ENCODE results near the gene IFNG-AS1. TPM values are rescaled to one million over a fixed set of nuclear protein-coding genes. Genes with fewer than 3 reads are reported as not detected.

IFNG-AS1 gene
- polyA plus RNA-seq, 10 donors, result 0.08 to 0.76 (median 0.59) TPM; not detected in 1

DNA sequence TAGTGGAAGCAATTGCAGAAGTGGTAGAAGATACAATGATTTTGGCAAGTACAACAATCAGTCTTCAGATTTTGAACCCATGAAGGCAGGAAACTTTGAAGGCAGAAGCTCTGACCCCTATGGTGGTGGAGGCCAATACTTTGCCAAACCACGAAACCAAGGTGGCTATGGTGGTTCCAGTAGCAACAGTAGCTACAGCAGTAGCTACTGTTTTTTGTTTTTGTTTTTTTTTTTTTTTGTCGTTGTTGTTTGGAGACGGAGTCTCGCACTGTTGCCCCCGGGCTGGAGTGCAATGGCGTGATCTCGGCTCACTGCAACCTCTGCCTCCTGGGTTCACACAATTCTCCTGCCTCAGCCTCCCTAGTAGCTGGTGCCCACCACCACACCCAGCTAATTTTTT lies 47.4 kb downstream of the IFNG-AS1 start:
- DNase-seq, result no peak

- DNase-seq, result peak; percentile 7 to 43 (median 16)
Measured at GRCh38 chr12:68037616-68038255, 48.5 kb downstream of the IFNG-AS1 start.

DNA sequence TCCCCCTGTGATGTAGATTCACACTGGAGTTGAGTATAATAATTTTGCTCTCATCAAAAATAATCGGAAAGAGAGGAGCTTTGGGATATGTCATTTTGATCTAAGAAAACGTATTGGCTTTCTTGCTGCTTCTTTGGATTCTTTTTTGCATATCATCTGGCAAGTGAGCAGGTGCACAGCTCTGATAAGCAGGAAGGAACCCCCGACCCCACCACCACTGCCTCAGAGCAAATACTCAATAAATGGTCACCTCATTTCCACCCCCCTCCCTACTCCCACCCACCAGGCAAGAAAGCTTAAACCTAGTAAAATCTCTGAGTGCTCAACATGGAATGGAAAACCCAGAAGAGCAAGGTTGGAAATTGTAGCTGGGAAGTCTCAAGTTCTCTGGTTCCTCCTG lies 49.4 kb downstream of the IFNG-AS1 start:
- no peak for DNase-seq

DNA sequence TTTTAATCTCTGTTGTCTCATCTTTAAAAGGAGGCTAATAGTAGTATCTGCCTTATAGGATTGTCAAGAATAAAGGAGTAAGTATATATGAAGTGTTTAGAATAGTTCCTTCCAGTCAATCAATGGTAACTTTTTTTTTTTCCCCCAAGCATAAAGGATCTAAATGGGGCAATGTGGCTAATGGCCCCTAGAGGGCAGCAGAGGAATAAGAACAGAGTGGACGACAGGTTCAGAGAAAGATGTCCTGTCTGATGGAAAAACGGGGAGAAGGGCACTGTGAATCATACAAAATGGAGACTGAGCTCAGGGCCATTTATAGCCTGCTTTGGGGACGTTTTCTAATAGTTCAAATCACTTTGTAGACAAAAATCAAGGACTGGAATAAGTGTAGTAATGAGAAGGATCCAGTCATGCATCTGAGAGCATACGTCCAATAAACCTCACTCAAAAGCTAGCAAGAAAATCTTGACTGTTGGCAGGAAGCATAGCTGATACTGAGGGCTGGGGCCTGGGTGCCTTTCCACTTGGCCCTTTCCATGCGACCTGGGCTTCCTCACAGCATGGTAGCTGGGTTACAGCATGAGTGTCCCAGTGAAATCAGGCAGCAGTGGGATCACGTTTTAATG lies 51.3 kb downstream of the IFNG-AS1 start:
- DNase-seq, result peak; percentile 62 to 79 (median 70)

GRCh38 chr12:68042212-68042699 lies 53.0 kb downstream of the IFNG-AS1 start:
- no peak for DNase-seq

GRCh38 chr12:68043435-68043834 lies 54.2 kb downstream of the IFNG-AS1 start:
- DNase-seq, result no peak

GRCh38 chr12:68048648-68049297 lies 59.5 kb downstream of the IFNG-AS1 start:
- no peak for DNase-seq

DNA sequence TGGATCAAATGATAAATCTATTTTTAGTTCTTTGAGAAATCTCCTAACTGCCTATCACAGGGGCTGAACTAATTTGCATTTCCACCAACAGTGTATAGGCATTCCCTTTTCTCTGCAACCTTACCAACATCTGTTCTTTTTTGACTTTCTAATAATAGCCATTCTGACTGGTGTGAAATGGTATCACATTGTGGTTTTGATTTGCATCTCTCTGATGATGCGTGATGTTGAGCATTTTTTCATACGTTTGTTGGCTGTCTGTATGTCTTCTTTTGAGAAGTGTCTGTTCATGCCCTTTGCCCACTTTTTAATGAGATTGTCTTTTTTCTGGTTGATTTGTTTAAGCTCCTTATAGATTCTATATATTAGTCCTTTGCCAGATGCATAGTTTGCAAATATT lies 67.1 kb downstream of the IFNG-AS1 start:
- no peak for DNase-seq

GRCh38 chr12:68063900-68064590 lies 74.8 kb downstream of the IFNG-AS1 start:
- DNase-seq, result no peak

DNA sequence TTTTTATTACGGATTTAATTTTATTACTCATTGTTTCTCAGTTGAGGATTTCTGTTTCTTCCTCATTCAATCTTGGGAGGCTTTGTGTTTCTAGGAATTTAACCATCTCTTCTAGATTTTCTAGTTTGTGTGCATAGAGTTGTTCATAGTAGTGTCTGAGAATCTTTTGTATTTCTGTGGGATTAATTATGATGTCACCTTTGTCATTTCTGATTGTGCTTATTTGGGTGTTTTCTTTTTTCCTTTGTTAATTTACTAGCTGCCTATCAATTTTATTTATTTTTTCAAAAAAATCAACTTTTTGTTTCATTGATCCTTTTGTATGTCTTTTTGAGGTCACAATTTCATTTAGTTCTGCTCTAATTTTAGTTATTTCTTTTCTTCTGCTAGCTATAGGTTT lies 75.9 kb downstream of the IFNG-AS1 start:
- no peak for DNase-seq

GRCh38 chr12:68065687-68066086 lies 76.4 kb downstream of the IFNG-AS1 start:
- DNase-seq, result no peak

DNA sequence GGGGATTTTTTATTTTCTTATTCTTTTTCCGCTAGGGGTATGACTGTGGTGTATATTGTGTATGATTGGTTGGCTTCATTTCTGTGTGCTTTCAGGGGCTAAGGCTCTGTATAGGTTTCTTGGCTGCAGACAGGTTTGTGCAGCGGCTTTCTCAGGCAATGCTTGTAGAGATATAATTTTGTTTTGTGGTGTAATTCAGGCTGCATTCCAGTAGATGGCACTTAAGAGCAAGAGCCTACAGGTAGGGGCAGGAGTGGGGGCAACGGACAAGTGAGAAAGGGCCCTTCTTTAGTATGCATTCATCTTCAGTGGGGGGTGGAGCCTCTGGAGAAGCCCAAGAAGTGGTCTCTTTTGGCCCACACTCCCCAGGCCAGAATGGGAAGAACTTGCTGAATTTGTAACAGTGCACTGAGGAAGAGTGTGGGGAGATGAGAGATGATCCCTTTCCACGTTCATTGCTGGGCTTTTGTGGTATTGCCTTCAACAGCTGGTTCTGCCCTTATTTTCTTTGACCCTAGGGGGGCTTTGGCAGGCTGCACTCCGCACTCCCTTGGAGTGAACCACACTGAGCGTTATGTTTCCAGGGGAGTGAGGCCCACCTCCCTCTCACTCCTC lies 78.6 kb downstream of the IFNG-AS1 start:
- DNase-seq, result no peak

DNA sequence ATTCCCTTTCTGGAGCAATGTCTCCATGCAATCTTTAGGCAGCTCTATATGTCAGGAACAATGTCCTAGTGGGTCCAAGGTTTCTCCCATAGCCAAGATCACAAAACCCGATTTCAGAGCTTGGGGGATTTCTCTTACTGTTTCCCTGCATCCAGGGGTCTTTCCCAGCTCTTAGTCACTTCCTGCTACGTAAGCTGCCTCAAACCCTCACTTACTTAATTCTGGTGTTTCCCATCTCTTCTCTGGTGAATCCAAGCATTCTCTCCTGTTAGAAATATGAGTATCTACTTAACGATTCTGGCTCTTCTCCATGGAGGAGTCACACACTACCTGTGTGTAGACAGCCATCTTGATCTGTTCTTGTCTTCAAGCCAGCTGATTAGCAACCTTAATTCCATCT lies 80.0 kb downstream of the IFNG-AS1 start:
- no peak for DNase-seq

Other genes starting within 250 kb of the IFNG-AS1 start
- gene IFNG, start 170.3 kb downstream of the IFNG-AS1 start, polyA plus RNA-seq (ENCODE audit: insufficient read length in 10 of 10), result under 1 TPM in 2 of 10 donors, not detected in 8; 0.20 to 0.94 TPM
- gene IL26, start 236.4 kb downstream of the IFNG-AS1 start, polyA plus RNA-seq (ENCODE audit: insufficient read length in 10 of 10), result not detected

Measured in muscle of back (tissue), 11 donors.